IPS-NIHi7 (cell line): ENCODE measurements around the gene C10orf71.

Source experiments
- DNase-seq: peaks from one replicate; pipeline ENCODE4 v3.0.0; 2012; ENCODE audit warnings: mixed read lengths; ENCODE audit errors: extremely low spot score

C10orf71 gene, protein sequence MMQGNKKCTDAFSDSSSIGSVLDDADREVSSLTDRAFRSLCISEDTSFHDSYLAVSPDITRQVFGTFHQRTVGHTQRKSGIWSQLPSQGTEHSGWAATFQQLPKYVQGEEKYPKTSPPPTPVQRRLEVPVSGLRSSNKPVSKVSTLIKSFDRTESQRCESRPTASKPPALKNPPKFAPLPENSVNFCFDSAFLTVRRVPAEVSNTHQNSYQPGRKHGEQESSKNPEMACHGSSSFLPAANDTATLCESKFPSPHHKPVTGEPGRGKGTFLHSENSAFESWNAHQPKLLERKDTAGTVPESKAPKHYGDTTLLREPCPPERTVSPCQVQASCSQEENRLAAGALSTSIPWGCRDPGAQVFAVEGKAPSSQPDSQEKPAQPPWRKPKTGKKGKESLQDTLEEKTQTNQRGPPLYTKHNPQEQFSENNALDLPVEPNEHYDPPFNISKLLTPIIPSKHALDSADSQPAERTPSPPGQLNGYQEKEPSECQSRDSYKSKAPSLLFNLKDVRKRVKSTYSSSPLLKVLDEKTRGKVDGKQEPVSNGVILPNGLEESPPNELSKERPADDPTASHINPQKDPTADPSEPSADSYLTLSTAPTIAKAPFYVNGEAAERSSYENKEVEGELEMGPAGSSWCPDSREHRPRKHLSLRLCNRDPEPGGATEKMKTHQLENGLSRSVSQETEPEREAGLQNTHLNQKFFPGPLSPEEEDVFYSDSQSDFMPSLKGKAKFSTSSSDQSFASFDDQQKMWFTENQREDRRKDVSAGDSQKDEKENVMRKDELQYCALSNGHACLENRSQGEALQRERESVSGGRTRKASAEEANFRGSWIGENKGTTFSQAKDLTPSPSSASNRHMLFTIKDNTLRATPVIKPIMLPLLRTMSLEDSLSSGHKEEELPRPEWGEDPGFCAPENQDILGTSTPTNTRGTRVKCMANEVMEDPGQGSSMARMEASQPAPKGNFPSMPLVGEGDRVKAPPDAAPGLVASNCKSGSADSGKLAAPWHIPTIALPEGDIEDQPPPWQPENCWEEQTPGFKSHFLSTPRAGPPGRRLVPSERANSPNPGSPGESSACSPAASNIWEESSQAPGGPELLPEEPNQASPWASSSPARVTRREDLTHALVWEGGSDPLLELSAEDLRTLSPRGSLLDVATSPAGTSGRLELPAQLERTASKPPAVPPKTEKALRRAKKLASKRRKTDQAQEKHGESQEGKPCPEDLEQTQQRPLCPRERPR (N-terminal part only)

DNA sequence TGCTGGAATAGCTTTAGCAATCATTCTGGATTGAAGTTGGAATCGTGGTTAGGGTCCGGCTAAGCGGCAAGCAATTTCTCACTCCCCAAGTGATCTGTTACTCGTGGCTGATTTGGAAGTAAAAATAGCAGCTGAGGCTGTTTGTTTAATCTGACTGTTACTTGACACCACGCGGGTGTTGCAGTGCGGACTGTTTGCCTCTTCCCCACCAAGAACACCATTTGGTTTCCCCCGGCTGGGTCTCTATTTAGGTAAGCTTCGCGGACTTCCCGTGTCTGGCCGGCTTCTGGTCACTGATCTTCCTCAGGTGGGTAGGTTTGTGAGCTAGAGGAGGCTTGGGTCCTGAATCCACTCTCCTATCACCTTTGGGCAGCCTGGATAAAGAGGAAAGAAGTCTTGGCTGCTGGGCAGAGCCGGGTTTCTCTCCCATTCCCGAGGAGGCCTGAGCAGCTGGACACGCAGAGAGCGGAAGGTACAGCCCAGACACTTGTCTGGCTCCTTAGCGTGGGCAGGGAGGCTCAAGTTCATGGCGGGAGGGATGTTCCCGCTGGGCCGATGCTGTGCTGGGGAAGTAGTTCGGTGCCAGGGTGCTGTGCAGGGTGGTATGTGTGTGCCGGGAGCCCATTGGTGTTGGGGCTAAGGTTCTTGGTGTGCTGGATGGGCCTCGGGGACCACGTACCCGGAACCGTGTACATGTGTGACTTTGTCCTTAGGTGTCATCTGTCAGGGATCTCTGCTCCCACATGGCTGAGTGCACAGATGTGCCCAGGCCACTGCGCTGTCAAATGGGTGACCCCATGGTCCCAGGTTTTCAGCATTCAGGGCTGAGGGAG, at the start of gene C10orf71:
C10orf71 (plus strand) TSS at position 188 of the 833 bp plus-strand sequence. CDS start 23,376 bp downstream, outside the sequence.
- peak; percentile 30 for DNase-seq

DNA sequence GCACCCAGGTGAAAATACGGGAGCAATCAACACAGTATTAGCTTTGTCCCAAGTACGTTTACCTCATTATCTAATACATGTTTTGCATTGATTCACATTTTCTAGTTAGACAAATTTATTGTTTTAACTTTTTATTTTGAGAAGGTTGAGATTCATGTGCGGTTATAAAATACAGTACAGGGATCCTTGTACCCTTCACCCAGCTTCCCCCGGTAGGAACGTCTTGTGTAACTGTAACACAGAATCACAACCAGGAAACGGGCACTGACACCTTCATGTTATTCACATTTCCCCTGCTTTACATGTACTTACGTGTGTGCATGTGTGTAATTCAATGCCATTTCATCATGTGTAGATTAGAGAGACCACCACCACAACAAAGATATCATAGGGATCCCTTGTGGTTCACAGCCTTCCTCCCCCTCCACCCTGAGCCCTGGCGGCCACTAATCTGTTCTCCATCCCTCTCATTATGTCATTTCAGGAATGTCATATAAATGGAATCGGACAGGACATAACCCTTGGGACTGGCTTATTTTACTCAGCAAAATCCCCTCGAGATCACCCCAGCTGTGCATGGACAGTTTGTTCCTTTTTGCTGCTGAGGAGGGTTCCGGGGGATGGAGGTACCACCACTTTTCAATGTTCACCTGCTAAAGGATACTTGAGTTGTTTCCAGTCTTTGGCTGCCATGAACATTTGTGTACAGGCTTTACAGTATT, 46.5 kb upstream of the C10orf71 start:
- DNase-seq = no peak

DNA sequence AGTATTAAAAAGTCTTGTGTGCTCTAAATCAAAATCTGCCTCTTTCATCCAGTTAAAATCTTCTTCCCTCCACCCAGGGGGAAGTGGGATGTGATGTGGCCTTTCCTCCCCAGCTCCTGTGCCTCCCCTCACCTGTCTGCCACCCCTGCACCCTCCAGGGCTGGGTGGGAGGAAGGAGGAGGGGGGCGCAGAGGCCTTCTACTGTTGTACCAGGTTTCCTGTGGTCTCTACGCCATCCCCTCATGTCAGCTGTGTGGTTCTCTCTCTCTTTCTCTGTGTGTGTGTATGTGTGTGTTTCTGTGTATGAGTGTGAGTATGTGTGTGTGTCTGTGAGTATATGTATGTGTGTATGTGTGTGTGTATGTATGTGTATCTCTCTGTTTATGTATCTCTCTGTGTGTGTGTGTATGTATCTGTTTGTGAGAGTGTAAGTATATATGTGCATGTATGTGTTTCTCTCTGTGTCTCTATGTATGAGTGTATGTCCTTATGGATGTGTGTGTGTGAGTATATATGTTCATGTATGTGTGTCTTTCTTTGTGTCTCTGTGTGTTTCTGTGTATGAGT, 45.5 kb upstream of the C10orf71 start:
- no peak for DNase-seq

DNA sequence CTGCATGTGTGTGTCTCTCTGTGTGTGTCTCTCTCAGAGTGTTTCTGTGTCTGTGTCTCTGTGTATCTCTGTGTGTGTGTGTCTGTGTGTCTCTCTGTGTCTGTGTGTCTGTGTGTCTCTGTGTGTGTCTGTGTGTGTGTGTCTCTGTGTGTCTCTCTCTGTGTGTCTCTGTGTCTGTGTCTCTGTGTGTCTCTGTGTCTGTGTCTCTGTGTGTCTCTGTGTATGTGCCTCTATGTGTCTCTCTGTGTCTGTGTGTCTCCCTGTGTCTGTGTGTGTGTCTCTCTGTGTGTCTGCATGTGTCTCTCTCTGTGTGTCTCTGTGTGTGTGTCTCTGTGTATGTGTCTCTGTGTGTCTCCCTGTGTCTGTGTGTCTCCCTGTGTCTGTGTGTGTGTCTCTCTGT, 44.8 kb upstream of the C10orf71 start:
- DNase-seq = no peak

DNA sequence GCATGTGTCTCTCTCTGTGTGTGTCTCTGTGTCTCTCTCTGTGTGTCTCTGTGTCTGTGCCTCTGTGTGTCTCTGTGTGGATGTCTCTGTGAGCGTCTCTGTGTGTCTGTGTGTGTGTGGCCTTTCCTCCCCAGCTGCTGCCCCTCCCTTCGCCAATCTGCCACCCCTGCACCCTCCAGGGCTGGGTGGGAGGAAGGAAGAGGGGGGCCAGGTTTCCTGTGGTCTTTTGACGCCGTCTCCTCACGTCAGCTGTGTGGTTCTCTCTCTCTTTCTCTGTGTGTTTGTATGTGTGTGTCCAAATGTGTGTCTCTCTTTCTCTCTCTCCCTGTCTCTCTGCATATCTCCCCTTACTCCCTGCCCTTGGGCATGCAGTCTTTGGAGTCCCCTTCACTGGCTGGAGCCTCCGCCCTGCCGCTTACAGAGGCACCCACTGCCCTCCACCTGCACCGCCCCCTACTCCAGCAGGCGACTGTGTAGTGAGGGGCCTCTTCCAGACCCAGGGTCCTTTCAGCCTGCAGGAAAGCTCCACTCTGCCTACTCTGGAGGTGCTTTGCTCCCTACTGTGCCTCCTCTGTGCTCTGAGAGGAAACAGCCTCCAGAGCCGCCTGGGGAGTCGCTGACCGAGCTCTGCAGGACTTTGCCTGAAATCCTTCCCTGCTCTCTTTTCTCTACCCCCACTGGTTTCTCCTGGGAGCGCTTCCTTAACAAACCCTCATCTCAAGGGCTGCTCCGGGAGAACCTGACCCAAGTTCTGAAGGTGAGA, 44.2 kb upstream of the C10orf71 start:
- DNase-seq = peak; percentile 22

DNA sequence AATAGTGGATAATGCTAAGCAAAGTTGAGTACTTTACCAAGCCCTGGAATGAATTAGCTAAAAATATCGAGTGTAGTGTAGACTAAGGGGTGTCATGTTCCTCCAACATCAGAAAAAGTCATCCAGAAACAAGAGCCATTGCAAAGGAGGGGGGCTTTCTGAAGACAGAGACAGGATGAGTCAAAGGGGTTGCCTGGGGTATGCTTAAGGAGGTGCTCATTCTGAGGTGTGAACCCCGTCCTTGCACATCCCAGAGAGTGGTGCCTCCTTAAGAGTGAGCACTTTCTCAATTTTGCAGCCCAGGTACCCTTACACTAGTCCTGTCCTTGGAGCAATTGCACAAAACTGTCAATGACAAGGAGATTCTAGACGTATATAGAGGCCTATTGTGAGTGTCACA, 43.1 kb upstream of the C10orf71 start:
- no peak for DNase-seq

DNA sequence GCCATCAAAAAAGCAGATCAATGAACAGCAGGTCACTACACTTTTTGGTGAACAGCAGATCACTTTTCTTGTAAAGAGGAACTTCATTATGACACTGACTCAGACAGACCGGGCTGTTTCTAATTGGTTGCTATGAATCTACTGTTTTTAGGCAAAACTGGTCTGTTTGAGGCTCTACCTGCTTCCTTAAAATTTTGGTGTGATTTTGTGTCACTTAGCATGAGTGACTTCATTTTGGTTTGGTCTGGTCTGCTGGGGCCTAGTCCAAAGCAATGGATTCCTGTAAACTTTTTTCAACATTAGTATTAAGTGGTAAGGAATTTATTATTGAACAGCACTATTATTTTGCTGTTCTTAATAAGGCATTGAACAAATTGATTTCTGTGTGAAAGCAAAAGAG, 41.8 kb upstream of the C10orf71 start:
- no peak for DNase-seq

DNA sequence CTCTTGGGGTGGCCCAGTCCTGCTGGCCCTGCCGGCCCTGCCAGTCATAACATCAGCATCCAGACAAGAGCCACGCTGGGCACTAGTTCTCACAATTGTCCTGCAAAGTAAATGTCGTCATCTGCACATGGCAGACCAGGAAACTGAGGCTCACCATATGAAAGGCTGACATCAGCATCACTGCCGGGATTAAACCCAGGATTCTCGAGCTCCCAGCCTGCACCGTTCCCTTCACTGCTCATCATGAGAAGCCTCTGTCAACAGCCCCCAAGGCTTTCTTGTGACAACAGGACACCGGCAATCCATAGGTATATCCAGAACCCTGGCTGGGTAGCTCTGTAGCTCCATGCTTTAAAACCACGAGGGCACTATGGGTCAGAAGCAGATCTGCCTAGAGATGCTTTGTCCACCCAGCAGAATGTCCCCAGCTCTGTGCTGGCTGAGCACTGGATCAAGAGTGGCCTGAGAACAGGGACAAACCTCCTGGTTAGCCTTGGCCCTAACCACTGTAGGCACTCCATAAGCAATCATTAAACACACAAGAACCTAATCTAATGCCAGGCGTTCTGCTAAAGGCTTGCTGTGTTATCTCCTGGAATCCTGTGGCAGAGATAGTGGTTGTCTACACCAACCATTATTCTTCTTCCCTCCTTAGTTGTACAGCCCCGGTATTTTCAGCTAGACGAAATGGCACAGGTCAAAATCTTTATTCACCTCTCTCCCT, 41.2 kb upstream of the C10orf71 start:
- DNase-seq = no peak

DNA sequence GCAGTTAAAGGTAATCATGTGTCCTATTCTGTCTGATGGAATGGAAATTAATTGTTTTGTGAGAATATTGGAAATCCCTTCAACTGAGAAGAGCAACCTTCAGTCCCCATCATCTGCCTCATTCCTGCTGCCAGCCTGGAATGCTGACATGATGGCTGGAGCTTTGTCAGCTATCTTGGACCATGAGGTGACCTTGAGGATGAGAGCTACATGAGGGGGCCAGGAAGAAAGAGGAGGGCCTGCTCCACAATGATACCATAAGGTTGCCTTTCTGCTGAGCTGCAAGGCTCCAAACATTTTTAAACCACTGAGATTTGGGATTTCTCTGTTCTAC, 40.7 kb upstream of the C10orf71 start:
- no peak for DNase-seq

DNA sequence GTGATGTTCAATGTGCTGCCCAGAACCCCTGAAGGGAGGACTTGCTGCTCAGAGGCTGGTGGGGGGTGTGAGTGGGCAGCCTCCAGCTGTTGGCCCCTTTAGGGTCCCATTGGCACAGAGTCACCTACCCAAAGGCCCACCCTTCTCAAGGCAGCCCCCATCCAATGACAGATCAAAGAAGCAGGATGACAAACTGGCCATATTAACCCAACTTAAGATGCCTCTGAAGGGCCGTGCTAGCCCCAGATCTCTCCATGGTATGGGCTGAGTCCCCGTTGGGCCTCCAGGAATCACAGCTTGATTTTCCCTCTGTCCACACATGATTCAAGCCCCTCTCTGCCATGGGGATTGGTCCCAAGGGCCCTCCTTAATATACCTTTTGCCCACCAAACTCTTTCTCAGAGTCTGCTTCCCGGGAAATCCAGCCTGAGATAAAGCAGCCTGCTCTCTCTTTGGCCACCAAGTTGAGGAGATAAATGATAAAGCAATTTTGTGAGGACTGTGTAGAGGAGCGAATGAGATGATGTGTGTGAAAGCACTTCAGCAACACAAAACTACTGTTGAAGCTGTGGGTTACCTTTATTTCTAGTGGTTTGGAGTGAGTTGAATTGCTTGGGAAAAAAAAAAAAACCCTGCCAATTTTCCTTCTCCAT, 38.2 kb upstream of the C10orf71 start:
- DNase-seq = no peak

DNA sequence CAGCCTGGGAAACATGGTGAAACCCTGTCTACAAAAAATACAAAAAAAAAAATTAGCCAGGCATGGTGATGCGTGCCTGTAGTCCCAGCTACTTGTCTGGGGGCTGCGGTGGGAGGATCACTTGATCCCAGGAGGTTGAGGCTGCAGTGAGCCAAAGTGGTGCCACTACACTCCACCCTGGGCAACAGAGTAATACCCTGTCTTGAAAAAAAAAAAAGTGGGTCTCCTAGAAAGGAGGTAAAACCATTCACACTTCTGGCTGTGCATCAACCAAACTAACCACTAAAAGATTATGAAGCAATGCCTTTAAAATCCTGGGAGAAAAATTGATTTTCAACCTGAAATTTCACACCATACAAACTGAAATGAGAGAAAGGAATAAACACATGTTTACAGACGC, 35.4 kb upstream of the C10orf71 start:
- no peak for DNase-seq

DNA sequence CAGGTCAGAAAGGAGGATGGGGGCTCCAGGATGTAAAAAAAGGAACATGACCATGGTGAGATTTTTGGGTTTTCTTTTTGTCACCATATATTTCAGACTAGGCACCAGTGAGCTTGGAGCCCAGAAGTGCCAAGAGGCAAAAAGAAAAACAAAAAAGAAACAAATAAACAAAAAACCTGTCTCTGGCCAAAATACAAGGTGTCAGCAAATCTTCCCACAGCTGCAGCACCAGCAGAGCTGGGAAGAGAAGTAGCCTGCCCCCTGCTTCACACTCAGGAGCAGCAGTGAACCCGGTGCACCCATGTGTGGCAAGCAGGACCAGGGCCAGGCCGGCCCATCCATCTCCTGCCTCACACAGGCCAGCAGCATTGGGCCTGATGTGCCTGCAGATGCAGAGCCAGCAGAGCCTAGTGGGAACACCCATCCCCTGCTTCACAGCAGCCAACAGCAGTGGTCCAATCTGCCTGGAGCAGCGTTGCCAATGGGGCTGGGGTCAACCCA, 34.7 kb upstream of the C10orf71 start:
- no peak for DNase-seq

DNA sequence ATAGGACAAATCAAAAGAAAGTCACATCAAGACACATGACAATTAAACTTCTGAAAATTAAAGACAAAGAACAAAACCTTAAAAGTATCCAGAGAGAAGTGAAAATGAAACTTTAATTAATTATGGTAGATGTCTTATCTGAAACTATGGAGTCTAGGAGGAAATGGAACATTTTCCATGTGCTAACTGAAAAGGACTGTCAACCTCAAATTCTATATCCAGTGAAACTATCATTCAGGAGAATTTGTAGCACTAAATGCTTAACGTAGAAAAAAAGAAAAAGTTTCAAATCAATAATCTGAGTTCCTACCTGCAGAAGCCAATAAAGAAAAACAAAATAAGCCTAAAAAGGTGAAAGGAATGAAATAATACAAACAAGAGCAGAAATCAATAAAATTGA, 33.1 kb upstream of the C10orf71 start:
- DNase-seq = no peak

DNA sequence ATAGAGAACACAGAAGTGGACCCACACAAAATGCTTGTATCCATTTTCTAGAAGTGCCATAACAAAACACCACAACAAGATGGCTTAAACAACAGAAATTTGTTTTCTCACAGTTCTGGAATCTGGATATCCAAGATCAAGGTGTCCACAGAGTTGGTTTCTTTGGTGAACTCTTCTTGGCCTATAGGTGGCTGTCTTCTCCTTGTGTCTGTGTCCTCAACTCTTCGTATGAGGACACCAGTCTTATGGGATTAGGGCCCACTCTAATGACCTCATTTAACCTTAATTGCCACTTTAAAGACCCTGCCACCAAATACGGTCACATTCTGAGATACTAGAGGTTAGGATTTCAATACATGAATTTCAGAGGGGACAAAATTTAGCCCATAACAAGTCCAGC, 30.8 kb upstream of the C10orf71 start:
- DNase-seq = no peak

DNA sequence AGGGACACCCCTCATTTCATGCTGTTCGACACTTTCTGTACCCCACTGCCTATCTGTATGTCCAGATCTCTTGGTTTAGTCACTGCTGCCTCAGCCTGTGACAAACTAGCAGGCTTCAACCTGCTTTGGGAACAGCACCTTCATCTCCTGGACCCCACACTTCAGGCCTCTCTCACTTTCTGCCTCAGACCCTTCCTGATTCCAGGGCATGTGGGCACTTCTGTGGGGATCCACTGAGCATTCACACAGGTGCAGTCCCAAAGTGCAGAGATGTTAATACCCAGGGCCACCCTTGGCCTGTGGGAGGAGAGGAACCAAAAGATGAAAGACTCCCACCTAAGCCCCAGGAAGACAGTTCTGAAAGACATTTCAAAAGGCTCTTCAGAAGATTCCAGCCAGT, 29.4 kb upstream of the C10orf71 start:
- DNase-seq = no peak

DNA sequence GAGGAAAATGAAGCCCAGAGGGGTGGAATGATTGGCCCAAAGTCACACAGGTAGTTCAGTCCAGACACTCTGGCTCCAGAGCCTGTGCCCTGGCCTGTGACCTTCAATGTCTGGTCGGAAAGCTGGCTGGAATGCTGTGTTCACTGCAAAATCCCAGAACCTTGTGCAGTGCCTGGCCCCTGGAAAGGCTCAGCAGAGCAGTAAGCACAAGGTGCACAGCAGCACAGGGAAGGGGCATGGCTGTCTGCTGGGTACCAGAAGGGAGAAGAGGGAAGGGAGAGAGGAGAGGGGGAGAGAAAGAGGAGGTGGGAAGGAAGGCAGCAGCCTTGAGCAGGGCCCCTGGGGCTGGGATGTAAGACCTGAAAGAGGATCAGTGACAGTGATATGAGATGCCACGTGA, 28.4 kb upstream of the C10orf71 start:
- no peak for DNase-seq

DNA sequence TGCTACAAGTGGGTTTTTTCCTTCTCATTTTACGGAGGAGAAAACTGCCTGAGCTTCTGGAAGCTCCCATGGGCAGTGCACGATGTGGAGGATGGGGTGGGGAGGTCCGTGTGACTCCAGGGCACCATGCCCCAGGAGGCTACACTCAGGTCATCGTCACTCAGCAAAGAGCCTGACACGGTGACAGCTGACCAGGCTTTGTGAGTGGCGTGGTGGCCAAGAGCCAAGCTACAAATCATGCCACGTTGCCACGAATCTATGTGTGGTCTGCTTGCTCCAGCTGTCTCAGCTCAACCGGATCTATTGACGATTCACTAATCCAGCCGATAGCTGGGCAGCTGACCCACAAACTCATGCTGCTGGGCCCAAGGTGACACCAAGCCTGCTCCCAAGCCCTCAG, 27.6 kb upstream of the C10orf71 start:
- no peak for DNase-seq
